NCI-H2171 treated with DMSO at 0.1 percent for 48 hours (cell line): ENCODE measurements around the gene NBL1.
"Not testable (repeated sequence)": the region's sequence is repeated elsewhere in the genome, so short reads cannot be mapped to it uniquely, and the experiment has no call there.

Experiments
- DNase-seq: peaks from one replicate; lab custom pipeline; 2025; lab: John Stamatoyannopoulos, UW

NBL1 gene

GRCh38 chr1:19622204-19622603, 21.9 kb upstream of the NBL1 start:
- DNase-seq: no peak

GRCh38 chr1:19623523-19623922, 20.6 kb upstream of the NBL1 start:
- DNase-seq: no peak

GRCh38 chr1:19625291-19625937, 18.7 kb upstream of the NBL1 start:
- no peak for DNase-seq

- DNase-seq: no peak
Observed at GRCh38 chr1:19628879-19629278, 15.2 kb upstream of the NBL1 start.

GRCh38 chr1:19629357-19629756, 14.8 kb upstream of the NBL1 start:
- no peak for DNase-seq

- DNase-seq: not testable (repeated sequence)
Observed at GRCh38 chr1:19630192-19630591, 13.9 kb upstream of the NBL1 start.

GRCh38 chr1:19630720-19631395, 13.3 kb upstream of the NBL1 start:
- DNase-seq: no peak

DNA sequence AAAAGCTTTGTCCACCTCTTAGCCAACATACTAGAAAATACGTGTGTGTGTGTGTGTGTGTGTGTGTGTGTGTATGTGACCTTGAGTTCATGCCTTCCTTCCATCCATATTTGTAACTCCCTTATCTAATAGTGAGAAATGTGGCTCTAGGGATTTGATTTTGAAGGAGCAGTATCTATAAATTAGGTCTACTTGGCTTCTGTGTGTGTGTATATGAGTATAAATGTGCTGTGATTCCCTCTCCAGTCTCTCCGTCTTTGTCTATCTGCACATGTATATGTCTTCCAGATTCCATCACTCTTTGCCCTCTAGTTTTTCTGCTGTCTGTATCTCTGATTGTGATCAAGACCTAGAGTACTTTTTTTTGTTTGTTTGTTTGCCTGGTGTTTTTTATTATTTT, 11.9 kb upstream of the NBL1 start:
- no peak for DNase-seq

DNA sequence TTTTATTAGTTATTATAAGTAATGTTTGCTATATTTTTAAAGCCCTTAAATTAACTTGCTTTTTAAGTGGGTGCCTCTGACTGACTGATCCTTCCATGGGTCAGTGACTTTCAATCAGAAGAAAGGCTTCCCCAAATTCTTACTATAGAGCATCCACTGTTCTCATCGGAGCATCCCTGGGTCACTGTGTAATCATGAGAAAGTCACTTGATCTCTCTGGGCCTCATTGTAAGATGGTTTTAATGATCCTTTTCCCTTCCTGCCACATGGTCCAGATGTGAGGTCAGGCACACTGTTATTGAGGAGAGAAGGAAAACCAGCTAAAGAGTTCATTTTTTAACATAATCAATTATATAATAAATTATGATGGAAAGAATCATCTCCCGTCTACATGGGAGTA, 11.0 kb upstream of the NBL1 start:
- no peak for DNase-seq

DNA sequence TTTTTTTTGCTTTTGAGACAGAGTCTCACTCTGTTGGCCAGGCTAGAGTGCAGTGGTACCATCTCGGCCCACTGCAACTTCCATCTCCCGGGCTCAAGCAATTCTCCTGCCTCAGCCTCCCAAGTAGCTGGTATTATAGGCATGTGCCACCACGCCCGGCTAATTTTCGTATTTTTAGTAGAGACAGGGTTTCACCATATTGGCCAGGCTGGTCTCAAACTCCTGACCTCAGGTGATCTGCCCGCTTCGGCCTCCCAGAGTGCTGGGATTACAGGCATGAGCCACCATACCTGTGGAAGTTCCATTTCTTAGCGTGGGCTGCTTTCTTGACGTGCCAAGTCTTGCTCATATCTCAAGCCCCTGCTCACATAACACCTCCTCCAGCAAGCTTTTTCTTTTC, 9.0 kb upstream of the NBL1 start:
- DNase-seq: not testable (repeated sequence)

- no peak for DNase-seq
Observed at GRCh38 chr1:19635646-19636045, 8.5 kb upstream of the NBL1 start.

DNA sequence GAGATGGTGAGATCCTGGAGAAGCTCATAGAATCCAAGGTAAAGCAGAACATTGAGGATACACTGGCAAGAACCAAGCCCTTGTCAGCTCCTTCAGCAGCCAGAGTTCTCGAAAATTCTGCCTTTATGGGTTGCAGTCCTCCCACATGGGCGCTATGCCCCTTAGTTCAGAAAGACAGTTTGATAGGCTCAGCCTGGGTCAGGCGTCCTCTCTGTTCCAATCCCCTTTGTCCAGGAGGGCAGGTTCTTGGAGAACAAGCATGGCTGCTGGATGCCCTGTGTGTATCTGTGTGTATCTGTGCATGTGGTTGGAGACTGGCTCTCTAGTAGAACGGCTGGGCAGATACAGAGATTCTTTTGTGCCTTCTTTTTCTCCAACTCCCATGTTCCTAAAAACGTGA, 8.0 kb upstream of the NBL1 start:
- DNase-seq: no peak

GRCh38 chr1:19636749-19637148, 7.4 kb upstream of the NBL1 start:
- DNase-seq: not testable (repeated sequence)

DNA sequence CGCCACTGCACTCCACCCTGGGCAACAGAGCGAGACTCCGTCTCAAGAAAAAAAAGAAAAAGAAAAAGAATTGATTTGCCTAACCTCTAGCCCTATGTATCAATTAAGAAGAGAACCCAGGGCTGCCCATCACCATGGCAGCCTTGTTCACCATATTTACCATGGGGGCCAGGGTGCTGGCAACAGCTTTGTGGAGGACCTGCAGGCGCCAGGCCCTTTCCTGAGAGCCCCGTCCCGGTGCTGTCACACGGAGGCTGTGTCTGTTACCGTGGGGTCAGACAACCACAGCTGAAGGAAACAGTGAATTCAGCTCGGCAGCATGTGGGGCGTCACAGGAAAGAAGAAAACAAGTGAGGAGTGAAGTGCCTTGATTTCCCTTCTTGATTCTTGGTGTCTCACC, 6.5 kb upstream of the NBL1 start:
- no peak for DNase-seq

DNA sequence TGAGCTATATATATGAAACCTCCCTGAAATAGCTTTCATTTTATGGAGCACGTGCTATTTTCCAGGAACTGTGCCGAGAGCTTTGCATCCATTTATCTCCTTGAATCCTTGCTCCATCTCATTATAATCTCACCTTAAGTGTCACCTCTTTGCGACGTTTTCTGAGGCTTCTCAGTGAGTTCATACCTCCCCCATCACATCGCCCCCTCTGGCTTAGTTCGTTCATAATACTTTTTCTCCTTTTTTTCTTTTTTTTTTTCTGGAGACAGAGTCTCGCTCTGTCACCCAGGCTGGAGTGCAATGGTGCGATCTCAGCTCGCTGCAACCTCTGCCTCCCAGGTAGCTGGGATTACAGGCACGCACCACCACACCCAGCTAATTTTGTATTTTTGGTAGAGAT, 4.9 kb upstream of the NBL1 start:
- not testable (repeated sequence) for DNase-seq

- peak; percentile 60 for DNase-seq
Observed at GRCh38 chr1:19639999-19640362, 4.1 kb upstream of the NBL1 start.

GRCh38 chr1:19640363-19641316, 3.5 kb upstream of the NBL1 start:
- DNase-seq: peak; percentile 64

- no peak for DNase-seq
Observed at GRCh38 chr1:19643121-19643520, 990 bp upstream of the NBL1 start.

DNA sequence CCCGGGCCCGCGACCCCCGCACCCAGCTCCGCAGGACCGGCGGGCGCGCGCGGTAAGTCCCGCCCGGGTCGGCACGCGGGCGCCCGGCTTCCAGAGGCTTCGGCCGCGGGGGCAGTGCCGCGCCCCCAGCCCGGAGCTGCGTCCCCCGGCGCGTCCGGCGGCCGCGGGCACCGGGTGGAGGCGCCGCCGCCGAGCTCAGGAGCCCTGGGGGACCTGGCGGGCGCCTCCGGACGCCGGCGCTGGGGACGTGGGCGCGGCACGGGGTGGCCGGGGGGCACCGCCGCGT, 227 bp downstream of the NBL1 start:
- no peak for DNase-seq

DNA sequence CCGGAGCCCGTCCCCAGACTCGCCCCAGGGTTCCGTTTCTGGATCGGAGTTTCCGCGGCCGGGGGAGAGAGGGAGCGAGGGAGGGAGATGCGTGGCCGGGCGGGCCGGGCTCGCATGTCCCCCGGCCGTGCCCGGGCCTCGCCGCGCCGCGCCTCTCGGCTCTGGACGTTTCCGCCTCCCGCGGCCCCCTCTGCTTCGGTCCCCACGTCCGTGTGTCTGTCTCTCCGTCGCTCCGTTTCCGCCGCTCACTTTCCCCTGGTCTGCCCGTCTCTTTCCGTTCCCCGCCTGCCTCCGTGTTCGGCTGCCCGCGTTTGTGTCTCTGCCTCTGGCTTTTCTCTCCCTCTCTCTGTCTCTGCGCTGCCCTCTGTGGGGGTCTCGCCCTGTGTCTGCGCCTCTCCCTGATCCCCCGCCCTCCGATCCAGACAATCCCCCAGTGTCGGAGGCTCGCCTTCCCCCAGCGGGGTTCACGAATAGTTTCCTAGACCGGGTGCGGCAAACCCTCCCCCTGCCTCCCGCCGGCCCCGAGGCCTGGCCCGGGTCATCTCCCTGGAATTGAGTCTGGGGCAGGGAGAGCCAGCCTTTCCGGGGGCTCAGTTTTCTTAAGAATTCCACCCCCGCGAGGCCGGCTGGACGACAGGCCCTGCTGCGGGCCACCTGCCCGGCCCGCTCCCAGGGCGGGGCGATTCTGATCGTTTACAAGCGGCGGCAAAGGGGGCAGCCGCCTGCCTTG, 735 bp downstream of the NBL1 start:
- DNase-seq: no peak

GRCh38 chr1:19645411-19646251, 1.5 kb downstream of the NBL1 start:
- no peak for DNase-seq
